ENCODE data around the gene TNS1.

The TNS1 gene

GRCh38 chr2:218002143-218002844, 501 bp downstream of the TNS1 start:
- no peak for TF ChIP-seq CTCF (IDR thresholded peaks at IDR 0.05; ENCODE audit: low read depth, low read length)
- peak overlapping the region; percentile 59 for H3K4me3 ChIP-seq (ENCODE audit: low read depth, low read length)

GRCh38 chr2:218001629-218002028, 1.2 kb downstream of the TNS1 start:
- no peak for TF ChIP-seq CTCF (IDR thresholded peaks at IDR 0.05; ENCODE audit: low read depth, low read length)
- H3K4me3 ChIP-seq (ENCODE audit: low read depth, low read length) = peak overlapping the region; percentile 59

- H3K4me3 ChIP-seq (ENCODE audit: low read depth, low read length) = no peak overlapping the region
- TF ChIP-seq CTCF (IDR thresholded peaks at IDR 0.05; ENCODE audit: low read depth, low read length) = no peak
Observed at GRCh38 chr2:218000136-218000535, 2.7 kb downstream of the TNS1 start.

- TF ChIP-seq CTCF (IDR thresholded peaks at IDR 0.05; ENCODE audit: low read depth, low read length) = no peak
- H3K4me3 ChIP-seq (ENCODE audit: low read depth, low read length) = no peak overlapping the region
Observed at GRCh38 chr2:217999595-217999959, 3.2 kb downstream of the TNS1 start.

GRCh38 chr2:217998926-217999594, 3.7 kb downstream of the TNS1 start:
- no peak for TF ChIP-seq CTCF (IDR thresholded peaks at IDR 0.05; ENCODE audit: low read depth, low read length)
- H3K4me3 ChIP-seq (ENCODE audit: low read depth, low read length) = no peak overlapping the region

GRCh38 chr2:217997510-217997909, 5.3 kb downstream of the TNS1 start:
- H3K4me3 ChIP-seq (ENCODE audit: low read depth, low read length) = no peak overlapping the region
- TF ChIP-seq CTCF (IDR thresholded peaks at IDR 0.05; ENCODE audit: low read depth, low read length) = no peak

GRCh38 chr2:217996361-217996760, 6.4 kb downstream of the TNS1 start:
- H3K4me3 ChIP-seq (ENCODE audit: low read depth, low read length) = no peak overlapping the region
- TF ChIP-seq CTCF (IDR thresholded peaks at IDR 0.05; ENCODE audit: low read depth, low read length) = no peak
